Activated naive CD8-positive, alpha-beta T cell treated with anti-CD3 and anti-CD28 coated beads, Interleukin-2, amount 50 U/mL, for 24 hours (primary cell): ENCODE results near the gene ARMH3.

Source experiments
- ATAC-seq: fragments of 150-1000 bp; cut with Tn5 transposase; one replicate; pipeline ENCODE4 v1.10.0; 2021
- DNase-seq: peaks from one replicate; pipeline ENCODE4 v3.0.0; 2021
- H3K27ac Mint-ChIP-seq: one replicate; pipeline ENCODE4 v1.8.0; 2021; ENCODE audit warnings: mild to moderate bottlenecking, mixed read lengths
- H3K27me3 Mint-ChIP-seq: one replicate; pipeline ENCODE4 v1.8.0; 2021; ENCODE audit warnings: mixed read lengths
- H3K36me3 Mint-ChIP-seq: one replicate; pipeline ENCODE4 v1.8.0; 2021; ENCODE audit warnings: low read depth, mixed read lengths
- H3K4me1 Mint-ChIP-seq: one replicate; pipeline ENCODE4 v1.8.0; 2021; ENCODE audit warnings: mixed read lengths
- H3K4me3 Mint-ChIP-seq: one replicate; pipeline ENCODE4 v1.8.0; 2021; ENCODE audit warnings: mild to moderate bottlenecking, moderate library complexity, mixed read lengths
- H3K9me3 Mint-ChIP-seq: one replicate; pipeline ENCODE4 v1.8.0; 2021; ENCODE audit warnings: mixed read lengths

Gene ARMH3

GRCh38 chr10:101956898-101957297, 99.1 kb downstream of the ARMH3 start:
- Mint-ChIP-seq H3K27ac (no peak overlapping the region), H3K4me1 (no peaks in the 10 kb centered on the region), H3K36me3 (peaks cover 41% of the 10 kb centered on the region)

GRCh38 chr10:101956117-101956516, 99.9 kb downstream of the ARMH3 start:
- Mint-ChIP-seq H3K4me1 (no peaks in the 10 kb centered on the region), H3K36me3 (peaks cover 43% of the 10 kb centered on the region), H3K9me3 (no peaks in the 10 kb centered on the region), H3K27ac (no peak overlapping the region), H3K4me3 (no peak overlapping the region), H3K27me3 (no peaks in the 10 kb centered on the region)
- ATAC-seq (no peak), DNase-seq (no peak)

More at GRCh38 chr10:101956898-101957297, 99.1 kb downstream of the ARMH3 start:
- DNase-seq (no peak), ATAC-seq (no peak)
- Mint-ChIP-seq H3K9me3 (no peaks in the 10 kb centered on the region), H3K27me3 (no peaks in the 10 kb centered on the region), H3K4me3 (no peak overlapping the region)

GRCh38 chr10:101952191-101952590, 103.8 kb downstream of the ARMH3 start:
- peaks cover 69% of the 10 kb centered on the region for H3K36me3 Mint-ChIP-seq
- H3K27me3 Mint-ChIP-seq: no peaks in the 10 kb centered on the region
- no peak overlapping the region for H3K4me3 Mint-ChIP-seq
- peaks cover 3% of the 10 kb centered on the region for H3K4me1 Mint-ChIP-seq
- no peak for DNase-seq
- no peak overlapping the region for H3K27ac Mint-ChIP-seq
- H3K9me3 Mint-ChIP-seq: peaks cover 8% of the 10 kb centered on the region
- no peak for ATAC-seq

- Mint-ChIP-seq H3K9me3 (peaks cover 11% of the 10 kb centered on the region), H3K36me3 (peaks cover 64% of the 10 kb centered on the region)
These were observed 105.8 kb downstream of the ARMH3 start for GRCh38 chr10:101950213-101950612.

GRCh38 chr10:101941871-101942270, 114.1 kb downstream of the ARMH3 start:
- Mint-ChIP-seq H3K27me3 (no peaks in the 10 kb centered on the region), H3K9me3 (peaks cover 3% of the 10 kb centered on the region), H3K27ac (no peak overlapping the region), H3K4me3 (no peak overlapping the region), H3K4me1 (peaks cover 20% of the 10 kb centered on the region), H3K36me3 (peaks cover 36% of the 10 kb centered on the region)
- DNase-seq: no peak
- ATAC-seq: no peak

More at GRCh38 chr10:101950213-101950612, 105.8 kb downstream of the ARMH3 start:
- DNase-seq (no peak), ATAC-seq (no peak)
- Mint-ChIP-seq H3K27ac (no peak overlapping the region), H3K4me1 (peaks cover 5% of the 10 kb centered on the region), H3K27me3 (no peaks in the 10 kb centered on the region), H3K4me3 (no peak overlapping the region)

- no peak for DNase-seq
- H3K4me3 Mint-ChIP-seq: no peak overlapping the region
- peaks cover 28% of the 10 kb centered on the region for H3K36me3 Mint-ChIP-seq
- no peaks in the 10 kb centered on the region for H3K9me3 Mint-ChIP-seq
- ATAC-seq: no peak
- peaks cover 19% of the 10 kb centered on the region for H3K4me1 Mint-ChIP-seq
- H3K27me3 Mint-ChIP-seq: no peaks in the 10 kb centered on the region
- no peak overlapping the region for H3K27ac Mint-ChIP-seq
These were observed 115.1 kb downstream of the ARMH3 start for GRCh38 chr10:101940916-101941315.

- H3K4me1 Mint-ChIP-seq: peaks cover 19% of the 10 kb centered on the region
- no peak overlapping the region for H3K27ac Mint-ChIP-seq
- H3K9me3 Mint-ChIP-seq: no peaks in the 10 kb centered on the region
- no peak overlapping the region for H3K4me3 Mint-ChIP-seq
- no peaks in the 10 kb centered on the region for H3K27me3 Mint-ChIP-seq
- H3K36me3 Mint-ChIP-seq: peaks cover 28% of the 10 kb centered on the region
- ATAC-seq (no peak), DNase-seq (no peak)
These were observed 116.2 kb downstream of the ARMH3 start for GRCh38 chr10:101939729-101940128.

GRCh38 chr10:101939008-101939648, 116.8 kb downstream of the ARMH3 start:
- Mint-ChIP-seq H3K9me3 (no peaks in the 10 kb centered on the region), H3K36me3 (peaks cover 28% of the 10 kb centered on the region), H3K27me3 (no peaks in the 10 kb centered on the region), H3K27ac (no peak overlapping the region), H3K4me1 (peaks cover 22% of the 10 kb centered on the region), H3K4me3 (no peak overlapping the region)
- DNase-seq (no peak), ATAC-seq (peak; percentile 72)

- H3K27ac Mint-ChIP-seq: no peak overlapping the region
These were observed 117.5 kb downstream of the ARMH3 start for GRCh38 chr10:101938305-101939007.

GRCh38 chr10:101935431-101935830, 120.5 kb downstream of the ARMH3 start:
- ATAC-seq: no peak
- Mint-ChIP-seq H3K27me3 (no peaks in the 10 kb centered on the region), H3K27ac (no peak overlapping the region), H3K4me1 (peaks cover 34% of the 10 kb centered on the region), H3K36me3 (peaks cover 26% of the 10 kb centered on the region), H3K9me3 (no peaks in the 10 kb centered on the region), H3K4me3 (no peak overlapping the region)
- DNase-seq: no peak

More at GRCh38 chr10:101938305-101939007, 117.5 kb downstream of the ARMH3 start:
- Mint-ChIP-seq H3K36me3 (peaks cover 26% of the 10 kb centered on the region), H3K4me3 (no peak overlapping the region), H3K27me3 (no peaks in the 10 kb centered on the region), H3K9me3 (no peaks in the 10 kb centered on the region), H3K4me1 (peaks cover 23% of the 10 kb centered on the region)
- no peak for ATAC-seq
- no peak for DNase-seq

GRCh38 chr10:101934686-101935305, 121.2 kb downstream of the ARMH3 start:
- no peak overlapping the region for H3K27ac Mint-ChIP-seq

GRCh38 chr10:101933976-101934375, 122.0 kb downstream of the ARMH3 start:
- Mint-ChIP-seq H3K36me3 (peaks cover 16% of the 10 kb centered on the region), H3K4me1 (peaks cover 22% of the 10 kb centered on the region), H3K9me3 (no peaks in the 10 kb centered on the region), H3K4me3 (no peak overlapping the region), H3K27ac (no peak overlapping the region), H3K27me3 (no peaks in the 10 kb centered on the region)
- no peak for ATAC-seq
- DNase-seq: no peak

More at GRCh38 chr10:101934686-101935305, 121.2 kb downstream of the ARMH3 start:
- no peak overlapping the region for H3K4me3 Mint-ChIP-seq
- ATAC-seq: no peak
- H3K4me1 Mint-ChIP-seq: peaks cover 30% of the 10 kb centered on the region
- H3K9me3 Mint-ChIP-seq: no peaks in the 10 kb centered on the region
- no peaks in the 10 kb centered on the region for H3K27me3 Mint-ChIP-seq
- no peak for DNase-seq
- H3K36me3 Mint-ChIP-seq: peaks cover 23% of the 10 kb centered on the region

- Mint-ChIP-seq H3K4me3 (no peak overlapping the region), H3K9me3 (no peaks in the 10 kb centered on the region), H3K4me1 (peaks cover 15% of the 10 kb centered on the region), H3K36me3 (peaks cover 11% of the 10 kb centered on the region), H3K27ac (peak overlapping the region; percentile 4), H3K27me3 (no peaks in the 10 kb centered on the region)
- DNase-seq: no peak
- peak; percentile 83 for ATAC-seq
These were observed 123.8 kb downstream of the ARMH3 start for GRCh38 chr10:101932183-101932582.

GRCh38 chr10:101925027-101925426, 130.9 kb downstream of the ARMH3 start:
- peaks cover 5% of the 10 kb centered on the region for H3K4me1 Mint-ChIP-seq
- no peak for ATAC-seq
- H3K9me3 Mint-ChIP-seq: no peaks in the 10 kb centered on the region
- DNase-seq: no peak
- H3K27me3 Mint-ChIP-seq: no peaks in the 10 kb centered on the region
- no peak overlapping the region for H3K27ac Mint-ChIP-seq
- H3K4me3 Mint-ChIP-seq: no peak overlapping the region
- H3K36me3 Mint-ChIP-seq: peaks cover 5% of the 10 kb centered on the region

- Mint-ChIP-seq H3K27ac (no peak overlapping the region), H3K4me1 (peaks cover 5% of the 10 kb centered on the region)
These were observed 132.7 kb downstream of the ARMH3 start for GRCh38 chr10:101923256-101923655.

More at GRCh38 chr10:101923256-101923655, 132.7 kb downstream of the ARMH3 start:
- no peak for DNase-seq
- H3K4me3 Mint-ChIP-seq: no peak overlapping the region
- peaks cover 9% of the 10 kb centered on the region for H3K36me3 Mint-ChIP-seq
- no peak for ATAC-seq
- H3K9me3 Mint-ChIP-seq: no peaks in the 10 kb centered on the region
- no peaks in the 10 kb centered on the region for H3K27me3 Mint-ChIP-seq
